Kidney tubule cell (primary cell): Measurements from ENCODE around the gene CERS5.
"Not testable (repeated sequence)": the region's sequence is repeated elsewhere in the genome, so short reads cannot be mapped to it uniquely, and the experiment has no call there.

Experiments
- DNase-seq: peaks from one replicate; pipeline ENCODE4 v3.0.0-alpha.2; 2018; ENCODE audit warnings: low spot score

The CERS5 gene

DNA sequence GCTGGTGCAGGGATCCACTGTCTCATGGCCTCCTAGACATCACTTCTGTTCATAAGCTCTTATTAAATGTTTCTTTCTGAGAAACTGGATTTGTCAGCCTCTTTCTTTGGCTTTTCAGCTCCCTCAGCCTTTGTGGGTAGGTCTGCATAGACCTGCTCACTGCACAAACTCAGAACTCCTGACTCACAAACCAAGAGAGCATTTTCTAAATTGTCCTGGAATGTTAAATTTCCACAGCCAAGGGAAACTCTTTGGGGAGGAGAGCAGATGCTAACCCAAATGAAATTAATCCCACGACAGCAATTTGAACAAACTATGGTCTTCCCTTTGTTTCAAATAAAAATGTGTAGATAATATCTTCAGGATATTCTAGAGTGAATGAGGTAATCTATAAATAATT, 19.5 kb upstream of the CERS5 start:
- no peak for DNase-seq

DNA sequence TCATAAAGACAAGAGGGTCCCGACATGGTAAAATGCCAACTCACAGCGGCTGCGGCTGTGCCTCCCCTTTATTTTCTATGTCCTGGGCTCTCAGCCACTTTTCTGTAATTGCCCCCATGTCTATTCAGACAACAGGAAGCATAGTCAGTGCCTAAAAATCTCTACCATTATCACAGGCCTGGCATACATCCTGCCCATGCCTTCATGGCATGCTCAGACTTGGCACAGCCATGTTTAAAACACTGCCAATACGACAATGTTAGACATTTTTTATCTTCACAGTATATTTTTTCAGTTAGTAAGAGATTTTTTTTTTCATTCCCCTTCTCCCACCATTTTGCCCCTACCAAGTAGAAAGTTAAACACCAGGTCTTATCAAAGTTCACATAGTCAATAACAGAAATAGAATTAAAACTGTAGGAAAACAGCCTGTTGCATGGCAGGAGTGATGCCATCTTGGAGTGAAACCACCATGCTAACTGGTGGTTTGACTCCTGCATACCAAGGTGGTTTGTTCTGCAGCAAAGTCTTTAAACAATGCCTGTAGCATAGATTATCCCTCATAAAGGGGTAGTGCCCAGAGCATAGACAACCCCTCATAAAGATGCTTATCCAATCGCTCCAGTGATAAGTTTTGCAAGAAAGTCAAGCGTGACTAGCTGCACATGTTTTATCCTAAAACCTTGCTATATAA, 18.9 kb upstream of the CERS5 start:
- peak; percentile 45 for DNase-seq

DNA sequence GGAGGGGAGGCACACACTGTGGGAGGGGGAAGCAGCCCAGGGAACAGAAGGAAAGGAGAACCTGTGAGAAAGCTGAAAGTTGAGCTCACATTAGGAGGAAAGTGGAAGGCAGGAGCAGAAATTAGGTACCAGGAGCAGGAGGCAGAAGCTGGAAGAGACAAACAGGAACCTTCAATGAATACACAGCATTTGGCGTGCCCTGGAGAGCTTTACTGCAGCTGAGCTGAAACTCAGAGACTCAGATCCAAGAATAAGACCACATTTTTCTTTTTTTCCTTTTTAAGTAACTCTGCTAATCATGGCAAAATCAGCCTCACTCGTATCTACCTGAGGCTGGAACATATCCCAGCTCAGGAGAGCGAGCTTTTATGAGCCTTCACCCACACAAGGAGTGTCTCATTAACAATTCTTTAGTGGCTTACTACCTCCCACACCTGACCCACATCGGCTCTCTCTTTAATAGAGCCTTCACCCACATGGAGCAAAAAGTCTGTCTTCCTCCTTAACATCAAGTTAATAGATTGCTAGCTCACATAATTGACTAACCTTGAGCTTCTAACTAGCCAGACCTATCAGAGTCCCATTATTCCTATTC, 18.2 kb upstream of the CERS5 start:
- peak; percentile 36 for DNase-seq

DNA sequence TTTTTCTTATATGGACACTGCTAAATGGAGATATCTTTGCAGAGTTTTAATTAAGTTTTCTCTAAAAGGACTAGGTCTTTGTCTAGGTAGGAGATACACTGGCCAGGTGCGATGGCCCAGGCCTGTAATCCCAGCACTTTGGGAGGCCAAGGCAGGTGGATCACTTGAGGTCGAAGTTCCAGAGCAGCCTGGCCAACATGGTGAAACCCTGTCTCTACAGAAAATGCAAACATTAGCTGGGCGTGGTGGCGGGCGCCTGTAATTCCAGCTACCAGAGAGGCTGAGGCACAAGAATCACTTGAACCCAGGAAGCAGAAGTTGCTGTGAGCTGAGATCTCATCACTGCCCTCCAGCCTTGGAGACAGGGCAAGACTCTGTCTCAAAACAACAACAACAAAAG, 17.1 kb upstream of the CERS5 start:
- no peak for DNase-seq

DNA sequence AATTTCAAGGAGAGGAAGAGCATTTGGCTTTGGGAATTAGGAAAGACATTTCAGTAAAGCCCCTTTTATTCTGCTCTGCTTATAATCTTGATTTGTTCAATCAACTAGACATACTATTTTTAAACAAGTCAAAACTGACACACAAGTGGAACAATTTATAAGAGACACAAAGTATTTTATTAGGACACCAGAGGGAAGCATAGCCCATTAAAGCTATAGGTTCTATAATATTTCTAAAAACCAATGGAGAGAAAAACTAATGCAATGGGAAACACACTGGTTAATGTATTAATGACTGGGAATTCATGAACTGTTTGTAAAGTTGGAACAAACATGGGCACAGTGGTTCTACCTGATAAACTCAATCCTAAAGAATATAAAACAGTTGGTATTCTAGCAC, 15.3 kb upstream of the CERS5 start:
- DNase-seq = no peak

DNA sequence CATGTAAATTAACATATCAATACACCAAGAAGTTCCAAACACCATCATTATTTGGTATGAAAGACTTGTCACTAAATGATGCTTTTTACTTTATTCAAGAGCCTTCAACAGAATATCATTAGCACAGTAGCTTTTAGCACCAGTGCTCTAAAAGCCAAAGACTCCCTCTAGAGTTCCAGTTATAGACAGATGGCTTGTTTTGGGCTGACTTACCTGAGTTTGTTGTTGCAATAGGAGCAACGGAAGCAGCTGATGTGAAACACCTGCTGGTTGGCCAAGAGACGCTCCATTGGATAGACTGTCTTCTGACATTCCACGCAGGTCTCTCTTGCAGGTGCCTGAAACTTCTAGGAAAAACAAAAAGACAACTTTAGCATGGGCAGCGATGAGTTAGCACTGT, 14.5 kb upstream of the CERS5 start:
- no peak for DNase-seq

DNA sequence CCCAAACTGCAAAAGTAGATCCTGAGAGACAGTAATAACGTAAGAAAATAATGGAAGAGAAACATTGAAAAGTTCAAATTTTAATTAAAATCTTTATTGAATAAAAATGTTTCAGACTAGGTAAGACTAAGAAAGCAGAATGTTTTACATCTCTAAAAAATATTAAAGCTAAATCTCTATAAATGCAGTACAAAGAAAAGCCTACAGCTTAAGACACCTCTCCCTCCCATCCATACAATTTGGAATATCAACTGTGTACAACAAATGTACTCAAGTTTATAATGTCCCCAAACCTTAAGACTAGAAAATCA, 8.5 kb upstream of the CERS5 start:
- no peak for DNase-seq

DNA sequence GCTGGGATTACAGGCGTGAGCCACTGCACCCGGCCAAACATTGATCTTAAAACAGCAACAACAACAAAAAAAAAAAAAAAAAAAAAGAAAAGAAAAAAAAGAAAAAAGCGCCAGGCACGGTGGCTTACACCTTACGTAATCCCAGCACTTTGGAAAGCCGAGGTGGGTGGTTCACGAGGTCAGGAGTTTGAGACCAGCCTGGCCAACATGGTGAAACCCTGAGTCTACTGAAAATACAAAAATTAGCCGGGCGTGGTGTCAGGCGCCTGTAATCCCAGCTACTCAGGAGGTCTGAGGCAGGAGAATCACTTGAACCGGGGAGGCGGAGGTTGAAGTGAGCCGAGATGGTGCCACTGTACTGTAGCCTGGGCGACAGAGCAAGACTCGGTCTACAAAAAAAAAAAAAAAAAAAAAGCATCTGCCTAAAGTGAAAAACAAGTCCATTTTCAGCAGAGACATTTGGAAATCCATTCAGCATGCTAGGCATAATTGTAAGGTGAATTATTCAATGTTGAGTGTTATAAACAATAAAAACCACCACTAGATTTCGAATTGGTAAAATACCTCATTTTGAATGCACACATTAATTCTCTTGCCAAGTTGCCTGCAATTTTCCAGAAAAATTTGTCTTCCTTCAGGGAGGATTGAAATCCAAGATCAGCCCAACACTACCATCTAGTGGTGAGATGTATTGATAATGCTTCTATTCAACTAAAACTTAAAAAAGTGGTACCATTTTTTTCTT, 8.0 kb upstream of the CERS5 start:
- peak; percentile 67 for DNase-seq

DNA sequence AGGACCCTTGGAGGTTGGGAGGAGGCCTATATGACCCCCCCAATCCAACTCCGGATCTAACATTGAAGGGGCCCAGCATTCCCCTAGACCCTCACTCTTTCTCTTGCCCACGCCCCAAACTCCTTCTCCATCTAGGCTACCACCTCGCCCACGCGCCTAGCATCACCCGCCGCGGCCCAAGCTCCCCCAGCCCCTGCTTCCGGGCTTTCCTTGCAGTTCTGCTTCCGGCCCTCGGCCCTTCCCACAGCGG, 445 bp downstream of the CERS5 start:
- no peak for DNase-seq

DNA sequence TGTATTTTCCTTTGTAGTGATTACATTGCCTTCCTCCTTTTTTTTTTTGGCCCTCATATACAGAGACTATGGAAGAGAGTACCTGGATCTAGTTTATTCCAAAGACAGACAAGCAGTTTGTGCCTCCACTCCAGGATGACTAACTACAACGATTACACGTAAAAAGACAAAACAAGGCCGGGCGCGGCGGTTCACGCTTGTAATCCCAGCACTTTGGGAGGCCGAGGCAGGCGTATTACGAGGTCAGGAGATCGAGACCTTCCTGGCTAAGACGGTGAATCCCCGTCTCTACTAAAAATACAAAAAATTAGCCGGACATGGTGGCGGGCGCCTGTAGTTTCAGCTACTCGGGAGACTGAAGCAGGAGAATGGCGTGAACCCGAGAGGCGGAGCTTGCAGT, 2.2 kb downstream of the CERS5 start:
- no peak for DNase-seq

DNA sequence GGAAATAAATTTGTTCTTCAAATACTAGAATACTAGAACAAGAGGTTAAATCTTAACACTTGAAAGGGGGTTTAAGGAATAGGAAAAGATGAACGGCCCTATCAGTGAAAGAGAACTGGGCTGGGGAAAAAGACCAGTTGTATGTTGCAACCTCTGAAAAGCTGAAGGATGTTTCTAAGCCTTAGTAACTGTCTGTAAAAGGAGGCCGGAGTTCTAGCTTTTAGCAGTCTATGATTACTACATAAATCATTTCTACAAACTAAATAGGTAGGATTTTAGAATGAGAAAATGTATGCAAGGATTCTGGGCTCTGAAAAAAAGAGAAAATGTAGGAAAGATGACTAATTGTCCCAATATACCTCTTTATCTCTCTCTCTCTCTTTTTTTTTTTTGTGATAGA, 4.9 kb downstream of the CERS5 start:
- no peak for DNase-seq

DNA sequence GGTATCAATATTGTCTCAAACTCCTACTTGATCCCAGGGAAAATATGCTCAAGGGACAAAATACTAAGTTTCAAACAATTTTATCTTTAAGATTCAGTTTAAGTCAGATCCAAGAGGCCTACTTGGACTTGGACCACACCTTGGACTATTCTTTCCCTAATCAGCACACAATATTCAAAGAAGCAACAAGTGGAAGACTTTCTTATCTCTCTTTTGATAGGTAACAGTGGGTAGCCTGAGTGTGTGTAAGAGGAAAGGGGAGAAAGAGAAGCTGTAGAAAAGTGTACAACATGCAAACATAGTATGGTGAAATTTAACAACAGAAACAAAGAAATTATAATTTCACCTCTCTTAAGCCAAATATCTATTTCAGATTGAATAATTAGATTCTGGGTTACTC, 6.5 kb downstream of the CERS5 start:
- DNase-seq = no peak

DNA sequence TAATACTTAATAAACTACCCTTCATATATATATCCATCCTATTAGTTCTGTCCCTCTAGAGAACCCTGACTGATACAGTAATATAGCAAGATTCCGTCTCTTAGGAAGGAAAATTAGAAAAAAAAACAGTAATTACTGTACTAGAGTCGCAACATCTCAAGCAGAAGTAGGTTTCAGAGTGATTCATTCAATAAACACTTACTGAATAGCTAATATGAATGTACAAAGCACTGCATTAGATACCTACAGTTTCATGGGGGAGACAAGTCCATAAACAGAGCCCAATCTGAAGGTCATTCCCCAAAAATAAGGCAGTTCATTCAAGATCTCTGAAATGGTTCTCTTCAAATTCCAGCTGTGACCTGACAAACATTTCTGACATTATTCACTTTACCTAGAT, 9.9 kb downstream of the CERS5 start:
- peak; percentile 17 for DNase-seq

DNA sequence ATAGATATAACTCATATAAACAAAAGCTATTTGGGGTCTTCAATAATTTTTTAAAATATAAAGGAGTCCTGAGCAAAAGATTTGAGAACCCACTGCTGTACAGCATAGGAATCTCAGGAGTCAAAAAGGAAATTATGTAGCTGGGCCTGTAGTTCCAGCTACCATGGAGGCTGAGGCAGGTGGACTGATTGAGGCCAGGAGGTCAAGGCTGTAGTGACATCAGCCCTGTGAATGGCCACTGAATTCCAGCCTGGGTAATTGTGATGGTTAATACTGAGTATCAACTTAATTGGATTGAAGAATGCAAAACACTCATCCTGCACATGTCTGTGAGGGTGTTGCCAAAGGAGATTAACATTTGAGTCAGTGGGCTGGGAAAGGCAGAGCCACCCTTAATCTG, 10.5 kb downstream of the CERS5 start:
- DNase-seq = no peak

DNA sequence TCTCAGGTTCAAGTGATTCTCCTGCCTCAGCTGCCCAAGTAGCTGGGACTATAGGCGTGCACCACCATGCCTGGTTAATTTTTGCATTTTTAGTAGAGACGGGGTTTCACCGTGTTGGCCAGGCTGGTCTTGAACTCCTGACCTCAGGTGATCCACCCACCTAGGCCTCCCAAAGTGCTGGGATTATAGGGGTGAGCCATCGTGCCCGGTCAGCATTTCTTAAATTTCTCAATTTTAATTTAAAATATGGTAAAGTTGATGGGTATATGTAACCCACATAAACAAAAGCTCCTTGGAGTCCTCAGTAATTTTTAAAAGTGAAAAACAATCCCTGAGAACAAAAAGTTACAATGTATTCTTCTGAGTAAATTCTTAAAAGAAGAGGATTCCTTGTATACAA, 12.2 kb downstream of the CERS5 start:
- not testable (repeated sequence) for DNase-seq

DNA sequence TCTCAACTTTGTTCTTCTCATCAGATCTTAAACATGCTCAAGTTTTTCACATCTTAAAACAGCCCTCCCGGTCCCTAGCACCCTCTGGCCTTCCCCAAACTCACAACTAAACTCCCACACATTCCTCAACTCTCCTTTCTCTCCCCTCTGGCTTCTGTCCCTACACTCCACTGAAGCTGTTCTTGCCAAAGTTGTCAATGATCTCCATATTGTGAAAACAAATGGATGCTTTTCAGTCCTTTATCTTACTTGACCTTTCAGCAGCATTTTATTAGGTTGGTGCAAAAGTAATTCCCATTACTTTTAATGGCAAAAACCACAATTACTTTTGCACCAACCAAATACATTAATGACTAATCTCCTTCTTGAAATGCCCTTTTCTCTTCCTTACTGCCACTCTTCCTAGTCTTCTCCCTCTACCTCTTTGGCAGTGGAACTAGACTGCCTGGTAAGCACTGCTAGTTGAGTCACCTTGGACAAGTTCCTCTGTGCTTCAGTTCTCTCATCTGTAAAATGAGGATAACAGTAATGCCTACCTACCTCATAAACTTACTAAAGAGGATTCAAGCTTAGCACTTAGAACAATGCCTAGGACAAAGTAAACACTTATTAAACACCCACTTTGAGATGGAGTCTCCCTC, 16.0 kb downstream of the CERS5 start:
- peak; percentile 68 for DNase-seq

DNA sequence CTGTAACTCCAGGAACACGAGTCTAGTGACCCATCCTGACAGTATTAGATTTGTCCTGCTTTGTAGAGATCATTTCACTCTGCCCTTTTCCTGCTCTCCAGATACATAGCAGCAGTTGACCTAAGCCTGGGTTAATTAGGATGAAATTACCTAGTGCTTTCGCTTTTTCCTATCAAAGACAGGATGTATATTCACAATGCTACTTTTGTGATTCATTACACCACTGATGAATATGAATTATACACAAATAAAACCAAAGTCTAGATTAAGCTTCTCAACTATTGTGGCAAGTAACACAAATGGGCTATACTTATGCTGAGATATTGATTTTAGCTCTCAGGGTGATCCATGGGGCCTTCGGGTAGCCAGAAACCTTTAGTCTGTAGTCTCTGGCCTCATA, 17.9 kb downstream of the CERS5 start:
- no peak for DNase-seq

DNA sequence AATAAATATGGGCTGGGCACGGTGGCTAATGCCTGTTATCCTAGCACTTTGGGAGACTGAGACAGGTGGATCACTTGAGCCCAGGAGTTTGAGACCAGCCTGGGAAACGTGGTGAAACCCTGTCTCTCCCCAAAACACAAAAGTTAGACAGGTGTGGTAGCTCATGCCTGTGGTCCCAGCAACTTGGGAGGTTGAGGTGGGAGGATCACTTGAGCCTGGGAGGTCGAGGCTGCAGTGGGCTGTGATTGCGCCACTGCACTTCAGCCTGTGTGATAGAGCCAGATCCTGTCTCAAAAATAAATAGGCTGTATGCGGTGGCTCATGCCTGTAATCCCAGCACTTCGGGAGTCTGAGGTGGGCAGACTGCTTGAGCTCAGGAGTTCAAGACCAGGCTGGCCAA, 19.2 kb downstream of the CERS5 start:
- not testable (repeated sequence) for DNase-seq

DNA sequence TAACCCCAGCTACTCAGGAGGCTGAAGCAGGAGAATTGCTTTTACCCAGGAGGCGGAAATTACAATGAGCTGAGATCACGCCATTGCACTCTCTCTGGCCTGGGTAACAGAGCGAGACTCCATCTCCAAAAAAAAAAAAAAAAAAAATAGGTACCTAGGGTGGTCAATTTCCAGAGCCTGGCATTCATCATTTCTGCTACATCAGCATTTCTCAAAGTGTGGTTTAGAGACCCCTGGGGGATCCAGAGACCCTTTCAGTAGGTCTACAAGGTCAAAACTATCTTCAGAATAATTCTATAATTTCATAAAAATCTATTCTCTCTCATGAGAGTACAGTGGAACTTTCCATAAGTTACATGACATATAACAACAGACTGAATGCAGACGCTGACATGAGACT, 19.9 kb downstream of the CERS5 start:
- DNase-seq = no peak

DNA sequence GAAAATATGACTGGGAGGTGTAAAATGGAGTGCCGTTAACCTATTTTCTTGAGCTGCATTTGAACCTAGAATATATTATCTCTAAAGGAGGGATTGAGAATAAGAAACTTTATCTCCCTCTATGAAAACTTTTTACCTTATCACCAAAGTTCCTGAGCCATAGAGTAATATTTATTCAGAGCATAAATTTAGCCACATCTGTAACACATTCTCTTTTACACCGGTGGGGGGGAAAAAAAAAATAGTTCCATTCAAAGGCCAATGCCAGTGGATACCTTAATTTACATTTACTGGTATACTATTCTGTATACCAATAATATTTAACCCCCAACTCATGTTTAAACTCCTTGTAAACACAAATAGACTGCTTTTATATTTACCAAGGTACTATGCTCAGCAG, 21.7 kb downstream of the CERS5 start:
- no peak for DNase-seq

DNA sequence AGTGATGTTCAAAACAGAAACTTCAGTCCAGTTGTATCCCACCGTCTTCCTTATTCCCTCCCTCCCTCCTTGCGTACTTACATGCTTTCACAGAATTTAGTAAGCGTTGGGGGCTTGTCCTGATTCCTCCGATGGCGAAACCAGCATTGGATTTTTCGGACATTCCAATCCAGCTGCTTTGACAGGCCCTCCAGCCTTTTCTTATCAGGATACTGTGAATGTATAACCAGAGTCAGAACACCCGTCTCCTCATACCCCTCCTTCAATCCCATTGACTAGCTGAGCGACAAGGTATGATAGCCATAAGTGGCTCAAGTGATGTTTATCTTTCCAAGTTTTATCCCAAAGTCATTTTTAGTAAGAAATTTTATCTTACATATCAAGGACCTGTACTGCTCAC, 24.2 kb downstream of the CERS5 start:
- DNase-seq = no peak

DNA sequence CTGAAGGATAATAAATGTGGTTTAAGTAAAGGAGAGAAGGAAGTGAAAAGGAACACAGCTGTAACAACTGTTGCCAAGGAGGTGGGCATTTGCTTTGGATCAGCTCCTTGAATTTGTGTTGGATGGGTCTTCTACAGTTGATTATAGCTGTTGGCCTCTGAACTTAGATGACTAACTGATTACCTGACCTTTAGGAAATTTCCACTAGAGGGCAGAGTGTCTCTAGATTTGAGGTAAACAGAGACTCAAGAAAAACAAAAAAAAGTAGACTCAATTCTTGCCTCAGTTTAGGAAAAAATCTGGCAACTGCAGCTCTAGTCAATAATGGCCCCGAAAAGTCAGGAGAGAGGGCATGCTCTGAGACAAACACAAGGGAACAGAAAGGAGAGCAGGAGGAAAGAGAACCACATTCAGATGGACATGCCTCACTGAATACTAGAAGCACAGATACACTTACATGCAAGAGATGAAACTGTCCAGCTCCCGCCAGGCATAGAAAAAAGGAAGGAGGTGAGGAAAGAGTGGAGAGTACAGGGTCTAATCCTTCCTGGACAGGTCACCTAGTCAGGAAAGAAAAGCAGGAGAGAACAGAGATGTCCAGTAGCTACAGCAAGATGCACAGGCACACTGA, 34.5 kb downstream of the CERS5 start:
- peak; percentile 55 for DNase-seq

DNA sequence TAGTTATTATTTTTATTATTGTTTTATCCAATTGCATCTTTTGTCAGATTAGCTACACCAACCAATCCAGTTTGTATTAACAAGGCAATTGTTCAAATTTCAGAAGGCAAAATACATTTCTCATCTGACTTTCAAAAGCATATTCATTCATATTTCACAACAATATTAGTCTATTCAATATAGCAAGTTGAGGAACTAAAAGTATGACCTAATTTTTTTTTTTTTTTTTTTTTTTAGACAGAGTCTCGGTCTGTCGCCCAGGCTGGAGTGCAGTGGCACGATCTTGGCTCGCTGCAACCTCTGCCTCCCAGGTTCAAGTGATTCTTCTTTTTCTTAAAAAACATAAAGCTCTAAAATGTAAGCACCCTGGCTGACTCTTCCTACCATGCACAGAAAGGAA, 37.9 kb downstream of the CERS5 start:
- DNase-seq = no peak
